GM18502 (cell line): Measurements from ENCODE around the gene TCF4.
"Not testable (repeated sequence)": the region's sequence is repeated elsewhere in the genome, so short reads cannot be mapped to it uniquely, and the experiment has no call there.

Source experiments
- ATAC-seq: cut with Tn5 transposase; IDR thresholded peaks from one replicate; pipeline ENCODE4 v1.9.1; 2021; ENCODE audit warnings: mild to moderate bottlenecking; ENCODE audit not compliant: unreplicated experiment, poor library complexity

Gene TCF4

DNA sequence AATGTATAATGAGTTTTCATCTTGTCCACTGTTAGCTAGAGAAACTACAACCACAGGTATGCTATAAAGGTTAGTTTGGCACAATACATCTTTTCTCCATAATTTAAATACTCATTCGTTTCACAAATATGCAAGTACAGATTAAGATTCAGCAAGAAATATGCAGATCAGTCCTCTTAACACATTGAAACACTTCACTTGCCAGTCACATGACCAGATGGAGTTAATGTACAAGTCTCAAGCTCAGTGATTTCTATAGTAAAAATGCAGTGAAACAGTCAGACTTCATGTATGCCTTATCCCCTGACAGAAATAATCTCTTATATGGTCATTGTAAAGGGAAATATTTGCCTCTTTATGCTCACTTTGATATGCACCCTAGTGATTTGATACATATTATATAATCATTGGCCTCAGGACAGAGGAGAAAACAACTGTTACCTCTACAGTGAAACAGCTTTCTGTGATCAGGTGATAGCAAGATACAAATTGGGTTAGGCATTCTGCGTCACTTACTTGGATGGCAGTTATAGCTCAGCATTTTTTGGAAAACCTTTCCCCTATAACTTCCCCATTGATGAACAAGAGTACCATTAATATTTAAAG is 104.6 kb downstream of the TCF4 start:
- ATAC-seq, result no peak

DNA sequence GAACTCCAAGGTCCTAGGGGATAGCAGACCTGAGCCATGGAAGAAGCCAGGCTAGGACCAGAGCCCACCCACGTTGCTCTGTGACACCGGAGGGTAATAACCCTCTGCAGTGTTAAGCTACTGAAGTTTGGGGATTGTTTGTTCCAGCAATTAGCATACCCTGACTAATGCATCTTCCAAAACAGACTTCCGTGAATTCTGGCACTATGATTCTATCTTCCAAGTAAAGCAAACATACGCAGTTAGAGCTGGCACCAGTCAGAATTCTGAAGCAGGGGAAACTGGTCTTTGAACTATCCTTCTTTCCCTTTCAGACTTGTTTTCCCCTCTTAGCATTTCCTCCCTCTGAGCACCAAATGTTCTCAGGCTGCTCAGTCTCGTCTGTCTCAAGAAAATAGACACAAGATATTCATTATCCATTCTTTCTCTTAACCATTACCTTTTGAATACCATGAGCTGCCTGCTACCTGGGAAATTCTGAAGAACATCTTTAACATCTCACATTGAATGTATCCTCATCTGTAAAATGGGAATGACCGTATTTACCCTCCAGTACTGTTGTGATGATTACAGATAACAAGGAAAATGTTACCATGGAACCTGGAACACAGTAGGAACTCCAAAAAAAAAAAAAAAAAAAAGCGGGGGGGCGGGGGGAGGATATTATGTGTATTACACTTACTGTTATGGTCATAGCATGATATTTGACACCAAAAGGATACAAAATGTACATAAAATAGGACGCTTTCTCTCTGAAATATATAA is 108.2 kb downstream of the TCF4 start:
- ATAC-seq, result no peak

GRCh38 chr18:55477860-55478581 is 110.0 kb downstream of the TCF4 start:
- ATAC-seq, result peak; percentile 28

DNA sequence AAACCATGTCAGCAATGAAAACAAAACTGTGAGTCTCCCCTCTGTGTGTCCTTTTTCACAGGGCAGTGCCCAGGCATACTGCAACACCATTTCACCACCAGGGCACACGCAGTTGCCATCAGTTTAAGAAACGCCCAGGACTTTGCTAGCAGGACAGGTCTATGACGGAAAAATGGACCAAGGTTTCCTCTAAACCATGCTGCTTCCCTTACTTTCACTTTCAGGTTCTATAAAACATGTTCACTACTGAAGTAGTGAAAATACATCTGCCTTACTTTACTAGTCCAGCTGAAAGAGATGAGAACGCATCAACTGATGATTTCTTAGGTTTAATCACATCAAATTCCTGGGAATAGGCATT is 110.5 kb downstream of the TCF4 start:
- peak; percentile 91 for ATAC-seq

DNA sequence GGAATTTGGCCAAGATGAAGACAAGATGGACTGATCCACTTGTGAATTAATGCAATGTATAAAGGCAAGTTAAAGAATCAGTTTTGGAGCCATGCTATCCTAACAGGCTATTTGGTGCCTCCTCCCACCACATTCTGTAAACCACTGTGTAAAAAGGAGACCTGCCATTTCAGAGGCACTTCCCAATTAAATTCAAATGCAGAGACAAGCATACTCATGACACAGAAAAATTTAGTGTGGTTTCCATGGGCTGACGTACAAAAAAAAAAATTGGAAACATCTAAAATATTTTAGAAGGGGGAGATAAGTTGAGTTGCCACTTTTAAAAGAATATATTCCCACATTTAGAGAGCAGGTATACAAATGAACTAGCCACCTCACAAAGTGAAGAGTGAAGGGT is 112.1 kb downstream of the TCF4 start:
- ATAC-seq, result no peak

DNA sequence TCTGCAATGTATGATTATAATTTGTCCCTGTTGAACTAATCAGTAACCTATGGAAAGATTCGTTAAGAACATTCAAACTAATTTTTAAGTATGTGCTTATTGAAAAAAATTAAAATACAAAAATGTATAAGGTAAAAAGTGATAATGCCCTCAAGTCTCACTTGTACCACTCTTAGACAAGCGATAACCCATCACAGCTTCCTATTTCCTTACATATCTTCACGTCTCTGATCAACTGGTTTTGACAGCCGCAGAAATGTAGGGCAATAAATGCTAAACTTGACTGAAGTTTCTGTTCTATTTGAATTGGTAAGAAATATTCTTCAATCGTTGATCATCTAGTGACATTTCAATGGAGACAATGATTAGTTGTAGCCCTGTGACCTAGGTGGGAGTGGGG is 112.5 kb downstream of the TCF4 start:
- no peak for ATAC-seq

GRCh38 chr18:55473560-55473959 is 114.4 kb downstream of the TCF4 start:
- ATAC-seq, result no peak

DNA sequence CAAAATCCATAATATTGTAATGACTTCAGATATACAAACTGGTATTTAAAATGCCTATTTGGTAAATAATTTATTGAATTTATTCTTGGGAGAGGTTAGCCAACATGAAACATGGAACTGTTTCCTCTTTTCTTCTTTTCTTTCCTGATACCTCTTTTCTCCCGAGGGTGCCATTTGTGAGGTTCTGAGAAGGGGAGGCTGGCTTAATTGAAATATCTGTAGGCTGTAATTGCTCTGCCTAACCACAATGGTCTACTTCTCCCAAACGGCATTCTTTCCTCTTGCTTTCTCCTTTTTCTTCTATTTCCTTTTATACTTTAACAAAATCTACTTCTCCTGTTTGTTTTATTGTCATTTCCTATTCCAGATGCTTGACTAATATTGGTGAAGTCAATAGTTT is 114.9 kb downstream of the TCF4 start:
- ATAC-seq, result no peak

GRCh38 chr18:55470826-55471225 is 117.2 kb downstream of the TCF4 start:
- no peak for ATAC-seq

DNA sequence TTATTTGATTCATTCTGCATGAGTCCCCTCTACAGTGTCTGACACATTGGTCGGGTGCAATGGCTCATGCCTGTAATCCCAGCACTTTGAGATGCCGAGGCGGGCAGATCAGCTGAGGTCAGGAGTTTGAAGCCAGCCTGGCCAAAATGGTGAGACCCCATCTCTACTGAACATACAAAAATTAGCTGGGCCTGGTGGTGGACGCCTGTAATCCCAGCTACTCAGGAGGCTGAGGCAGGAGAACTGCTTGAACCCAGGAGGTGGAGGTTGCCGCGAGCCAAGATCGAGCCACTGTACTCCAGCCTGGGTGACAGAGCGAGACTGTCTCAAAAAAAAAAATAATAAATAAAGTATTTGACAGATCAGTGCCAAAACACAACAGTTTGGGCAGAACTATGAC is 118.9 kb downstream of the TCF4 start:
- ATAC-seq, result not testable (repeated sequence)

DNA sequence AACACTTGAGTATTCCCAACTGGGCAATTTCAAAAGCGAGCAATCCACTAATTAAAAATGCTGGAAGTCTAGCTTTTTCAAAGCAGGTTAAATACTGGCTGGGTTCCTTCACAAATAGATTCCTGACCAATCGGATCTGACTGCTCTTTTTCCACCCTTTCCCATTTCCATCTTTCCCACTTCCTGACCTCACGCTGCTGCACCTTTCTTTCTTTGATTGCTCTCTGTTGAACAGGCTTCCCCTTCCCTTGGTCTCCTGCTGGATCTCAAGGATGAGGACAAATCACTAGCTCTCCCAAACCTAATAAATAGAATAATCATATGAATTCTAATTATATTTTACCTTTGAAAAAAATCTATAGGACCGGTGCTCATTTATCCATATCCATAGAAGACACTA is 121.2 kb downstream of the TCF4 start:
- ATAC-seq, result no peak

DNA sequence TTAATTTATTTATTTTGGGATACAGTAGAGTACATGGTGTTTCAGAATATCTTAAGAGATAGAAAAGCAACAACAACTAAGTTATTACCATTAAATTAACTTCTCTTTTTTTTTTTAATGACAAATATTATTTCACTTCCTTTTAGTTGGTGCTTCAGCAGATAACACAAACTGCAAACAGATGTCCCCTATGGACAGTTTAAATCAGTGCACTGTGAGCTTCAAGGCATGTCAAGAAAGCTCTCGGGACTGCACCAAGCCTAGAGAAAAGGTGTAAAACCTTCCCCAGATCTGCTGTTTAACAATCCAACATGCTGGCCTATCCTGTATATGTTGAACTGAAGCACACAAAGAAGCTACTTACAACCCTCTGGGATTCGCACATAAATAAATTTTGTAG is 122.7 kb downstream of the TCF4 start:
- no peak for ATAC-seq

GRCh38 chr18:55464581-55464980 is 123.4 kb downstream of the TCF4 start:
- ATAC-seq, result no peak

- no peak for ATAC-seq
These were observed 125.3 kb downstream of the TCF4 start for GRCh38 chr18:55462652-55463051.

- ATAC-seq, result no peak
These were observed 126.1 kb downstream of the TCF4 start for GRCh38 chr18:55461848-55462247.

- no peak for ATAC-seq
These were observed 129.4 kb downstream of the TCF4 start for GRCh38 chr18:55458456-55459203.

DNA sequence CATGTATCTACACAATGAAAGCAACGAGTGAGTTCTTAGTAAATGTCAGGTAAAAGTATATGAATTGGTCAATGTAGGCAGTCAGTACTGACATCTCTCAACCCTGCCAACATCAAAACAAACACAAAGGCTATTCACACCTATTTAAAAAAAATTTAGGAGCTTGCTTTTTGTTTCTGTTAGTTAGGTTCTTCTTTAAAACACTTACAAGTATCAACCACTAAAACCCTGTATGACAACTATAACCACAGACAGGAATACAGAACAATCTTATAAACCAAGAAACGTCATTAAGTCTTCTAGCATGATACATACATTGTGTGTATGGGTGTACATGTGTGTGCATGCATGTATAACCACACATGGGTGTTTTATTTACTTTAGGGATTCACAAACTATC is 131.0 kb downstream of the TCF4 start:
- ATAC-seq, result no peak

GRCh38 chr18:55455938-55456337 is 132.1 kb downstream of the TCF4 start:
- ATAC-seq, result no peak

DNA sequence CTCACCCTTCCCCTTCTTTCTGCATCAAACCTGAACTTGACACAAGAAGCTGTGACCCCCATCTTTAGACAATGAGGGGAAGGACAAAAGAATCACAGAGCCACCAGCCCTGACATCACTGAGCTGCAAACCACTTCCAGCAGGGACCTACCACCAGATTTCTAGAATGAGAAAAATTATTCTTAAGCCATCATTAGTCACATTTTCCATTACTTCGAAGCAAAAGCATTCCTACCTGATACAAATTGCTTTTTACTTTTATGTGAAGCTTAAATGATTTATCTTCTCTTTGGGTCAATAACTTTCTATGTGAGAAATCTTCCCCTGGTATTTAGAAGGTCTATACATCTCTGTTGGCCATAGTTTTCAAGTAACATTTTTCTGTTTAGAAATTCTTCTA is 134.8 kb downstream of the TCF4 start:
- no peak for ATAC-seq

- ATAC-seq, result no peak
These were observed 135.8 kb downstream of the TCF4 start for GRCh38 chr18:55452123-55452611.
